Erythroblast (primary cell): ENCODE measurements around the gene CITED4.

Experiments used
- GATA1 ChIP-seq: IDR thresholded peaks from 2 replicates; pipeline ENCODE4 v1.6.1; 2011; ENCODE audit warnings: low read depth, mild to moderate bottlenecking, control low read depth, low read length, moderate library complexity
- POLR2A ChIP-seq: IDR thresholded peaks from 2 replicates; pipeline ENCODE4 v1.6.1; 2011; ENCODE audit warnings: mild to moderate bottlenecking, low read length

GRCh38 chr1:40823345-40823744 is 38.8 kb downstream of the CITED4 start:
- TF ChIP-seq POLR2A (no peak), GATA1 (no peak)
